ENCODE results near the gene YARS1. TPM values are rescaled to one million over a fixed set of nuclear protein-coding genes. Genes with fewer than 3 reads are reported as not detected.

The YARS1 gene
- total and polyA plus RNA-seq, 2 experiments from 2014 or later, result 134 to 182 TPM

- TF ChIP-seq ZNF462 (CRISPR knock-in tag; IDR thresholded peaks at IDR 0.05), result no peak
Measured at GRCh38 chr1:32859915-32860314, 42.8 kb upstream of the YARS1 start (continued).

GRCh38 chr1:32858791-32859190 is 41.6 kb upstream of the YARS1 start:
- Mint-ChIP-seq H3K36me3 (ENCODE audit: low read depth) (peaks cover 33% of the 10 kb centered on the region), H3K4me1 (no peaks in the 10 kb centered on the region), H3K27me3 (ENCODE audit: insufficient read depth, low read depth, poor library complexity) (no peaks in the 10 kb centered on the region), H3K9me3 (no peaks in the 10 kb centered on the region), H3K27ac (no peak overlapping the region; the same call in 1 of the 2 replicates), H3K4me3 (no peak overlapping the region)
- Histone ChIP-seq H3K27me3 (ENCODE audit: insufficient read depth) (no peaks in the 10 kb centered on the region), H3K9me2 (ENCODE audit: insufficient read depth) (no peaks in the 10 kb centered on the region), H3K36me3 (ENCODE audit: insufficient read depth) (peaks cover 10% of the 10 kb centered on the region; the same call in 1 of the 2 replicates), H2AFZ (no peak overlapping the region), H3K79me2 (replicated peaks; ENCODE audit: insufficient read depth) (no peaks in the 10 kb centered on the region), H3F3A (replicated peaks; ENCODE audit: low read depth) (no peaks in the 10 kb centered on the region), H3K27ac (ENCODE audit: low read depth) (no peak overlapping the region), H3K4me2 (no peak overlapping the region), H3K4me3 (no peak overlapping the region), H3K4me1 (ENCODE audit: insufficient read depth) (no peaks in the 10 kb centered on the region), H4K20me1 (replicated peaks; ENCODE audit: insufficient read depth) (peaks cover 14% of the 10 kb centered on the region; the same call in 1 of the 2 replicates)
- no peak for ATAC-seq
- DNase-seq (ENCODE audit: low spot score), result no peak
- TF ChIP-seq EZH2phosphoT487 (IDR thresholded peaks at IDR 0.05; ENCODE audit: unreplicated experiment), result no peak
- TF ChIP-seq ETS1 (IDR thresholded peaks at IDR 0.05), result no peak
- no peak for TF ChIP-seq EZH2 (IDR thresholded peaks at IDR 0.05; ENCODE audit: low read depth, unreplicated experiment)
- TF ChIP-seq JUNB (IDR thresholded peaks at IDR 0.05; ENCODE audit: unreplicated experiment), result no peak
- TF ChIP-seq STAT1 (IDR thresholded peaks at IDR 0.05; ENCODE audit: unreplicated experiment), result no peak
- TF ChIP-seq NANOG (IDR thresholded peaks at IDR 0.05; ENCODE audit: borderline replicate concordance), result no peak
- no peak for TF ChIP-seq ZNF462 (CRISPR knock-in tag; IDR thresholded peaks at IDR 0.05)
- no peak for TF ChIP-seq ZNF114 (CRISPR knock-in tag; IDR thresholded peaks at IDR 0.05)
